ENCODE results near the gene MLC1.

MLC1 gene

DNA sequence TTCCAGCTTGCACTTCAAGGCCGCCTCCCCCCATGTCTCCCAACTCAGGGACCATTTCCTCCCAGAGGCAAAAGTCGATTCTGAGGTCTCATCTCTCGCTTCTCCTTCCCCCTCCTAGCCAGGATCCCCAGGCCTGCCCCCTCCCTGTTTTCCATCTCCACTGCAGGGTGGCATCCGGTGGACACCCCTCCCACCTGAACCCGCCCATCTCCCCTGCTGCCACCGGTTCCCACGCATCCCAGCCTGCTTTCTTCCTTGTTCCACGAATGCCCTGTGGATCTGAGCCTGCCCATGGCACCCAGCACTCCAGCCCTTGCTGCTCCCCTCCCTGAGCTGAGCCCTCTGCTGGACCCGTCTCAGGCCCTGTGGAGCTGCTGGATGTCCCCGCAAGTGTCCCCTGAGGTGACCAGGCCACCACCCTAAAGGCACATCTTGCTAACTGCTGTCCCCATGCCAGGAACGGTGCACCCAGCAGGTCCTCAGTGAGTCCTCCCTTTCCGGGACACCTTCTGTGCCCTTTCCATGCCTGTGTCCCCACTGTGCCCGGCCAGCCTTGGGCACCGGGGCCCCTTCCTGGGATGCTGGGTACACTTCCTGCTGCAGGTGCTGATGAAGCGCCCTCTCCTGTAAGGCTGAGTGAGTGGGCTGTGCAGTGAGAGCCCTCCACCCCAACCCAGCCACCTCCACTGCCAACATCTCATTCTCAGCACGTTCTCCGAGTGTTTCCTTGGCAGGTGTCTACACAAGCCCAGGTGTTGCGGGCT, 73.6 kb downstream of the MLC1 start:
- Histone ChIP-seq H3K9me3 (ENCODE audit: control insufficient read depth, low read length) (no peaks in the 10 kb centered on the region), H3K27ac (ENCODE audit: low read depth, low read length, severe bottlenecking) (no peak overlapping the region), H3K4me1 (ENCODE audit: control insufficient read depth, insufficient read depth, low read length, poor library complexity, severe bottlenecking) (peaks cover 9% of the 10 kb centered on the region), H3K36me3 (ENCODE audit: control insufficient read depth, insufficient read depth, low read length) (no peaks in the 10 kb centered on the region), H3K4me3 (ENCODE audit: extremely low read depth, insufficient read depth, low read length, poor library complexity, severe bottlenecking) (no peak overlapping the region)
- 55 to 68% methylated on average over 13 to 14 of the region's 18 CpGs for WGBS, 2 experiments (ENCODE audit: insufficient coverage in 2 of 2)

DNA sequence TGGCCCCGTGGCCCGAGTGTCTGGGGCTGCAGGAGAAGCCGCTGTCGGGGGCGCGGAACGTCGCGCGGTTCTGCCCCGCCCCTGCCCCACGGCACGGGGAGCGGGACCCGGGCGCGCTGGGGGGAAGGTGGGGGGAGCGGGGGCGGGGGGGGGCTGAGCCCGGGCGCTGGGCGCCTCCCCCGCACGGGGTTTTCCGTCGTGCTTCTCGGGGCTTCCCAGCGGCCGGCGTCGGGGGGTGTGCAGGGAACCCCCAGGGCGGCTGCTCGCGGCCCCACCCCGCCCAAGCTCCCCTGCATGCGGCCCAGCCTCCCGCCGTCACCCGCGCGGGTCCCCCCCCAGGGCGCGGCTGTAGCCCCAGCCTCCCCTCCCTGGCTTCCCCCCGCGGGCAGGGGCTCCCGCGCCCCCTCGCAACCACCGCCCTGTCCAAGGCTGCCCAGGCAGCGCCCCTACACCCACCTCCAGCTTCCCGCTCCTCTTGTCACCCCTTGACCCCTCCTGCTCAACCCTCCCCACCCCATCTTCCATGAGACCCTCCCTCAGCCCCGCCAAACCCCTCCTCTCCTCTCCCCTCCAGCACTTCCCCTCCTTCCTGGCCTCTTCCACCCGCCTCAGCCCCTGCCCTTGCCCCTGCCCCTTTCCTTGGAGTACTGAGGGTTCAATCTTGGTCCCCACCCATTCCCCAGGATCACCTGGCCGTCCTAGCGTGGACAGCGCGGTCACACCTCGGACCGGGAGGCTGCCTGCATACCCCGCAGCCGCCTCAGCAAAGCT, 74.4 kb downstream of the MLC1 start:
- H3K4me1 ChIP-seq (ENCODE audit: control insufficient read depth, insufficient read depth, low read length, poor library complexity, severe bottlenecking), result peaks cover 9% of the 10 kb centered on the region
- no peak overlapping the region for H3K27ac ChIP-seq (ENCODE audit: low read depth, low read length, severe bottlenecking)
- no peaks in the 10 kb centered on the region for H3K9me3 ChIP-seq (ENCODE audit: control insufficient read depth, low read length)
- H3K36me3 ChIP-seq (ENCODE audit: control insufficient read depth, insufficient read depth, low read length), result no peaks in the 10 kb centered on the region
- WGBS, 2 experiments (ENCODE audit: insufficient coverage in 2 of 2), result 12 to 13% methylated on average over 15 to 27 of the region's 61 CpGs
- H3K4me3 ChIP-seq (ENCODE audit: extremely low read depth, insufficient read depth, low read length, poor library complexity, severe bottlenecking), result no peak overlapping the region

DNA sequence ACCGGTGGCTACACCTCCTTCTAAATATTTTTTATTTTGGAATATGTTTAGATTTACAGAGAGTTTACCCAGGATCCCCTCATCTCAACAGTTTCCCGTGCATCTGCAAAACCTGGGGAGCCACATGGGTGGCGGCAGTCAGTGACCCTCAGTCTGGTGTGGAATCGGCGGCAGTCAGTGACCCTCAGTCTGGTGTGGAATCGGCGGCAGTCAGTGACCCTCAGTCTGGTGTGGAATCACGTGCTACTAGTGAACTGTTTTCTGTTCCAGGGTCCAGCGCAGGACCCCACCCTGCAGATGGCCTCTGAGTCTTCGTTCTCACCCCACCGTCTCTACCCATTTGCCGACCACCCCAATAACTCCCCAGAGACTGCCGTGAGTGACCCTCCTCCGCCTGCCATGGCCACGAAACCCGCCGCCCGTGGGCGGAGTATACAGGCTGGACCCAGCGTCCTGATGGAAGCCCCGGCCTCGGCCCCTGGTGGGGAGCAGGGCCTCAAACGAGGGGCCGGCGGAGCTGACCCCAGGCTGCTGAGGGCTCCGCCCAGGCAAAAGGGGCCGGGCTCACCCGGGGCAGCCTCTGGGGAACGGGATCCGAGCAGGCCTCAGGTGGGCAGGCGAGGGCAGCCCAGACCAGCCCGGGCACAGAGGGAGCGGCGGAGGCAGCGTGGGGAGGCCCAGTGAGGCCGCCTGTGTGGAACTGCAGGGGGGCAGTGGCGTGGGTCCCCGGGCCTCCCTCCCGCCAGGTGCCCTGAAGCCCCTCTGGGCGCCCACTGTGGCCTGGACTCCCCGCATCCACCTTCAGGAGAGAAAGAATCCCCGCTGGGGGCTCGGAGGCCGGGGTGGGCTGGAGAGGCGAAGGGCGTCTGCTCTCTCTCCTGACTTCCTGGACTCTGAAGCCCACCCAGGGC, 75.2 kb downstream of the MLC1 start:
- Histone ChIP-seq H3K9me3 (ENCODE audit: control insufficient read depth, low read length) (no peaks in the 10 kb centered on the region), H3K4me1 (ENCODE audit: control insufficient read depth, insufficient read depth, low read length, poor library complexity, severe bottlenecking) (peaks cover 9% of the 10 kb centered on the region), H3K4me3 (ENCODE audit: extremely low read depth, insufficient read depth, low read length, poor library complexity, severe bottlenecking) (no peak overlapping the region), H3K36me3 (ENCODE audit: control insufficient read depth, insufficient read depth, low read length) (no peaks in the 10 kb centered on the region), H3K27ac (ENCODE audit: low read depth, low read length, severe bottlenecking) (no peak overlapping the region)
- WGBS, 2 experiments (ENCODE audit: insufficient coverage in 2 of 2), result 81 to 84% methylated on average over 34 to 42 of the region's 46 CpGs
